ENCODE measurements around the gene MLLT1. TPM values are rescaled to one million over a fixed set of nuclear protein-coding genes. Genes with fewer than 3 reads are reported as not detected.

MLLT1 gene
- total RNA-seq, 1 experiment from 2014 or later: 54.9 TPM

GRCh38 chr19:6188811-6189210 is 91.0 kb downstream of the MLLT1 start:
- Histone ChIP-seq H2BK120ac (ENCODE audit: low read depth, low read length, poor library complexity, severe bottlenecking) (no peak overlapping the region), H3K4me2 (ENCODE audit: insufficient read depth, insufficient read length, low read length) (no peak overlapping the region), H3T11ph (ENCODE audit: low read length) (no peak overlapping the region), H4K20me1 (ENCODE audit: control insufficient read depth, insufficient read depth, insufficient read length) (no peaks in the 10 kb centered on the region), H3K14ac (ENCODE audit: insufficient read depth, low read length) (no peak overlapping the region), H2BK15ac (ENCODE audit: low read depth, low read length) (no peak overlapping the region), H3K79me1 (ENCODE audit: insufficient read depth, low read depth, low read length, poor library complexity, severe bottlenecking) (no peaks in the 10 kb centered on the region), H4K5ac (ENCODE audit: insufficient read length, low read depth, low read length) (no peak overlapping the region), H3K23me2 (ENCODE audit: insufficient read length, low read depth, low read length, poor library complexity, severe bottlenecking) (no peaks in the 10 kb centered on the region), H2AFZ (ENCODE audit: low read length) (no peak overlapping the region), H3K27me3 (ENCODE audit: insufficient read depth, low read length) (no peaks in the 10 kb centered on the region), H3K79me2 (ENCODE audit: insufficient read depth, low read length) (no peaks in the 10 kb centered on the region), H3K56ac (ENCODE audit: insufficient read length, low read depth, low read length) (no peak overlapping the region), H3K9ac (ENCODE audit: extremely low read depth, insufficient read length, low read length) (no peak overlapping the region), H3K4me1 (ENCODE audit: insufficient read depth, low read length) (no peaks in the 10 kb centered on the region), H3K23ac (ENCODE audit: insufficient read length, low read depth, low read length) (no peak overlapping the region), H4K8ac (replicated peaks; ENCODE audit: insufficient read length, low read depth, low read length) (no peak overlapping the region), H2BK12ac (ENCODE audit: insufficient read length, low read depth, low read length) (no peak overlapping the region), H2BK20ac (ENCODE audit: low read depth, low read length, poor library complexity, severe bottlenecking) (no peak overlapping the region), H2BK5ac (ENCODE audit: insufficient read length, low read length) (no peak overlapping the region), H3K4ac (ENCODE audit: low read depth, low read length) (no peak overlapping the region), H3K27ac (ENCODE audit: insufficient read length, low read depth, low read length) (no peak overlapping the region), H3K9me3 (ENCODE audit: control insufficient read depth, low read depth, low read length) (peaks cover 36% of the 10 kb centered on the region), H3K18ac (ENCODE audit: insufficient read length, low read depth, low read length) (no peak overlapping the region), H2AK5ac (ENCODE audit: insufficient read length, low read length) (no peak overlapping the region), H4K91ac (ENCODE audit: insufficient read length, low read depth, low read length) (no peak overlapping the region)
- Mint-ChIP-seq H3K36me3 (ENCODE audit: insufficient read depth in 1 of 3, low read depth in 3 of 3) (peaks cover 42 to 55% (median 54%) of the 10 kb centered on the region in 3 experiments), H3K27me3 (ENCODE audit: low read depth) (peaks cover 62% of the 10 kb centered on the region), H3K4me1 (no peaks in the 10 kb centered on the region), H3K9me3 (peaks cover 89 to 94% of the 10 kb centered on the region in 2 experiments), H3K4me3 (no peak overlapping the region), H3K27ac (no peak overlapping the region)
- DNase-seq: no peak
- TF ChIP-seq CTCF (conservative IDR thresholded peaks at IDR 0.05): no peak
- no CpG with 5 or more reads among the region's 2 CpGs for WGBS (ENCODE audit: extremely low coverage, insufficient read length, low lambda C conversion rate)
